Breast epithelium (tissue), 3 donors: ENCODE data around the gene SMARCE1.

Source experiments
- POLR2A ChIP-seq: fragments of 450-650 bp; IDR thresholded peaks from one replicate; pipeline ENCODE4 v1.6.1; 2016; ENCODE audit warnings: antibody characterized with exemption, mild to moderate bottlenecking, moderate library complexity
- POLR2AphosphoS5 ChIP-seq, 3 donors: sonication (generic); formaldehyde crosslinking; IDR thresholded peaks; one replicate each; pipeline ENCODE4 v1.6.1; 2017; ENCODE audit warnings: antibody characterized with exemption in 3 of 3
- TF ChIP-seq, protein P1 (sequence below), 3 donors: fragments of 450-650 bp; IDR thresholded peaks; one replicate each; pipeline ENCODE4 v1.5.1; 2016 to 2017; ENCODE audit warnings: antibody characterized with exemption in 3 of 3, mild to moderate bottlenecking in 3 of 3, moderate library complexity in 3 of 3

DNA sequence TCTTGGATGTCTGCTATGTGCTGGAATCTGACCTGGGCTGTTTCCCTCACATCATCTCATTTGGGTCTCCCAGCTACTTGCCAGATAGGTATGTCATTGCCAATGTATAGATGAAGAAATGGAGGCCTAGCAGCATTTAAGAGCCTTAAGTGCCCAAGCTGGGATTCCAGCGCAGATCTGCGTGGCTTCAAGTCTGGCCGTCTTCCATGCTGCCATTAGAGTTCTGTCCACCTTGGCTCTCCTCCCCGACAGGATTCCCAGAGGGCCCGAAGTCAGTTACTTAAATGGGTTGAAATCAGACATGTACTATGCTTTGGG, 49.4 kb downstream of the SMARCE1 start:
- TF ChIP-seq, protein P1, sequence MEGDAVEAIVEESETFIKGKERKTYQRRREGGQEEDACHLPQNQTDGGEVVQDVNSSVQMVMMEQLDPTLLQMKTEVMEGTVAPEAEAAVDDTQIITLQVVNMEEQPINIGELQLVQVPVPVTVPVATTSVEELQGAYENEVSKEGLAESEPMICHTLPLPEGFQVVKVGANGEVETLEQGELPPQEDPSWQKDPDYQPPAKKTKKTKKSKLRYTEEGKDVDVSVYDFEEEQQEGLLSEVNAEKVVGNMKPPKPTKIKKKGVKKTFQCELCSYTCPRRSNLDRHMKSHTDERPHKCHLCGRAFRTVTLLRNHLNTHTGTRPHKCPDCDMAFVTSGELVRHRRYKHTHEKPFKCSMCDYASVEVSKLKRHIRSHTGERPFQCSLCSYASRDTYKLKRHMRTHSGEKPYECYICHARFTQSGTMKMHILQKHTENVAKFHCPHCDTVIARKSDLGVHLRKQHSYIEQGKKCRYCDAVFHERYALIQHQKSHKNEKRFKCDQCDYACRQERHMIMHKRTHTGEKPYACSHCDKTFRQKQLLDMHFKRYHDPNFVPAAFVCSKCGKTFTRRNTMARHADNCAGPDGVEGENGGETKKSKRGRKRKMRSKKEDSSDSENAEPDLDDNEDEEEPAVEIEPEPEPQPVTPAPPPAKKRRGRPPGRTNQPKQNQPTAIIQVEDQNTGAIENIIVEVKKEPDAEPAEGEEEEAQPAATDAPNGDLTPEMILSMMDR (IDR thresholded peaks at IDR 0.05) = no peak
- TF ChIP-seq POLR2A (no peak), POLR2AphosphoS5 (IDR thresholded peaks at IDR 0.05) (no peak)
